HEK293T (cell line): Measurements from ENCODE around the gene CDH15.
"Not testable (repeated sequence)": the region's sequence is repeated elsewhere in the genome, so short reads cannot be mapped to it uniquely, and the experiment has no call there.

ENCODE experiments used
- CTCF ChIA-PET: fragments of 350-600 bp; formaldehyde crosslinking; extraction: SDS; loops from one replicate; lab custom pipeline; 2021; ENCODE audit warnings: antibody characterized with exemption, inconsistent platforms; lab: Yijun Ruan, JAX
- POLR2A ChIA-PET: fragments of 350-600 bp; formaldehyde crosslinking; extraction: SDS; loops from one replicate; lab custom pipeline; 2020; ENCODE audit warnings: antibody characterized with exemption, inconsistent platforms; lab: Yijun Ruan, JAX
- DNase-seq: peaks from one replicate; pipeline ENCODE4 v3.0.0; 2012; ENCODE audit warnings: mixed read lengths; ENCODE audit errors: extremely low spot score
- ARNT ChIP-seq: fragments of 450-650 bp; IDR thresholded peaks from 2 replicates; pipeline ENCODE4 v1.6.1; 2017; ENCODE audit warnings: mild to moderate bottlenecking
- BHLHE40 ChIP-seq: fragments of 450-650 bp; IDR thresholded peaks from 2 replicates; pipeline ENCODE4 v1.6.1; 2016; ENCODE audit warnings: mild to moderate bottlenecking, moderate library complexity, borderline replicate concordance
- CTBP1 ChIP-seq: fragments of 450-650 bp; IDR thresholded peaks from 2 replicates; pipeline ENCODE4 v1.6.1; 2016; ENCODE audit warnings: borderline replicate concordance
- ELF4 ChIP-seq: fragments of 450-650 bp; IDR thresholded peaks from 2 replicates; pipeline ENCODE4 v1.6.1; 2017; ENCODE audit warnings: antibody characterized with exemption
- FOXA1 ChIP-seq: fragments of 450-650 bp; IDR thresholded peaks from 2 replicates; pipeline ENCODE4 v1.6.1; 2016; ENCODE audit warnings: mild to moderate bottlenecking
- FOXK2 ChIP-seq: fragments of 450-650 bp; IDR thresholded peaks from 2 replicates; pipeline ENCODE4 v1.6.1; 2016; ENCODE audit warnings: mild to moderate bottlenecking
- FOXM1 ChIP-seq: fragments of 450-650 bp; IDR thresholded peaks from 2 replicates; pipeline ENCODE4 v1.6.1; 2017; ENCODE audit warnings: mild to moderate bottlenecking, borderline replicate concordance
- HDGF ChIP-seq: fragments of 450-650 bp; IDR thresholded peaks from 2 replicates; pipeline ENCODE4 v1.6.1; 2017; ENCODE audit warnings: antibody characterized with exemption, borderline replicate concordance
- L3MBTL2 ChIP-seq: fragments of 450-650 bp; conservative IDR thresholded peaks from 2 replicates; pipeline ENCODE4 v1.6.1; 2016; ENCODE audit warnings: mild to moderate bottlenecking
- LEF1 ChIP-seq: fragments of 450-650 bp; IDR thresholded peaks from 2 replicates; pipeline ENCODE4 v1.6.1; 2017; ENCODE audit warnings: mild to moderate bottlenecking, borderline replicate concordance
- NFRKB ChIP-seq: fragments of 450-650 bp; IDR thresholded peaks from 2 replicates; pipeline ENCODE4 v1.6.1; 2016; ENCODE audit warnings: mild to moderate bottlenecking, moderate library complexity
- PKNOX1 ChIP-seq: fragments of 450-650 bp; IDR thresholded peaks from 2 replicates; pipeline ENCODE4 v1.6.1; 2016
- SP1 ChIP-seq: fragments of 450-650 bp; IDR thresholded peaks from 2 replicates; pipeline ENCODE4 v1.6.1; 2017
- SUZ12 ChIP-seq: fragments of 450-650 bp; IDR thresholded peaks from 2 replicates; pipeline ENCODE4 v1.6.1; 2016; ENCODE audit warnings: mild to moderate bottlenecking
- TARDBP ChIP-seq: fragments of 450-650 bp; IDR thresholded peaks from 2 replicates; pipeline ENCODE4 v1.6.1; 2016
- ZNF384 ChIP-seq: fragments of 450-650 bp; IDR thresholded peaks from 2 replicates; pipeline ENCODE4 v1.6.1; 2016

The CDH15 gene

GRCh38 chr16:89160977-89161701, 10.4 kb upstream of the CDH15 start:
- DNase-seq: no peak
- no peak for TF ChIP-seq BHLHE40
- ChIA-PET POLR2A (no interaction called here), CTCF (no interaction called here)

GRCh38 chr16:89161763-89162713, 9.5 kb upstream of the CDH15 start:
- CTCF ChIA-PET: no interaction called here
- POLR2A ChIA-PET: no interaction called here
- TF ChIP-seq L3MBTL2 (no peak), TARDBP (no peak), HDGF (no peak), FOXA1 (no peak), FOXM1 (no peak), ARNT (no peak), CTBP1 (no peak), LEF1 (no peak), NFRKB (no peak), FOXK2 (no peak), ELF4 (no peak), SUZ12 (no peak), BHLHE40 (no peak), SP1 (no peak), ZNF384 (no peak), PKNOX1 (no peak)
- DNase-seq: no peak

GRCh38 chr16:89163297-89163696, 8.3 kb upstream of the CDH15 start:
- no peak for TF ChIP-seq BHLHE40
- no peak for TF ChIP-seq ZNF384
- no peak for TF ChIP-seq SUZ12

GRCh38 chr16:89164436-89164835, 7.1 kb upstream of the CDH15 start:
- POLR2A ChIA-PET: interaction anchor here (1.1 kb wide), 1 partner anchor 351 kb away, joined by 3 read pairs; no protein-coding TSS in a partner anchor

More at GRCh38 chr16:89163297-89163696, 8.3 kb upstream of the CDH15 start:
- POLR2A ChIA-PET: no interaction called here
- DNase-seq: no peak
- CTCF ChIA-PET: no interaction called here

GRCh38 chr16:89164847-89165680, 6.5 kb upstream of the CDH15 start:
- POLR2A ChIA-PET: interaction anchor here (1.1 kb wide), 1 partner anchor 351 kb away, joined by 3 read pairs; no protein-coding TSS in a partner anchor
- CTCF ChIA-PET: interaction anchor here (1.3 kb wide), 1 partner anchor 352 kb away, joined by 3 read pairs; no protein-coding TSS in a partner anchor
- DNase-seq: no peak
- TF ChIP-seq BHLHE40 (no peak), NFRKB (no peak), PKNOX1 (no peak), ELF4 (no peak), FOXK2 (no peak), FOXM1 (no peak), LEF1 (no peak)

More at GRCh38 chr16:89164436-89164835, 7.1 kb upstream of the CDH15 start:
- DNase-seq: no peak
- no peak for TF ChIP-seq FOXA1
- TF ChIP-seq CTBP1: no peak
- no peak for TF ChIP-seq LEF1
- no peak for TF ChIP-seq FOXM1
- TF ChIP-seq ZNF384: no peak
- TF ChIP-seq TARDBP: no peak
- no peak for TF ChIP-seq FOXK2
- no peak for TF ChIP-seq NFRKB
- TF ChIP-seq SUZ12: no peak
- no peak for TF ChIP-seq ARNT
- TF ChIP-seq HDGF: no peak
- TF ChIP-seq L3MBTL2: no peak
- no peak for TF ChIP-seq ELF4
- no peak for TF ChIP-seq SP1
- no peak for TF ChIP-seq BHLHE40
- no peak for TF ChIP-seq PKNOX1
- CTCF ChIA-PET: interaction anchor here (1.3 kb wide), 1 partner anchor 352 kb away, joined by 3 read pairs; no protein-coding TSS in a partner anchor

- CTCF ChIA-PET, DNase-seq: not testable (repeated sequence)
- POLR2A ChIA-PET: interaction anchor here (1.1 kb wide), 1 partner anchor 352 kb away, joined by 3 read pairs; no protein-coding TSS in a partner anchor
Measured at GRCh38 chr16:89165681-89165979, 5.9 kb upstream of the CDH15 start.
